HepG2 (cell line): ENCODE data around the gene TRIM72. TPM values are rescaled to one million over a fixed set of nuclear protein-coding genes. Genes with fewer than 3 reads are reported as not detected.

Experiments used
- AGO2 ChIP-seq: fragments of 200-400 bp; formaldehyde crosslinking; optimal IDR thresholded peaks from 2 replicates; pipeline ENCODE3; 2017; ENCODE audit warnings: mild to moderate bottlenecking, low read depth, low read length, moderate library complexity
- MAZ ChIP-seq, 2 experiments: sonication (generic) in 1 of 2; formaldehyde crosslinking in 1 of 2; IDR thresholded peaks; 2 replicates each; pipeline versions ENCODE4 v1.5.0 to v1.6.1; 2012 to 2020; ENCODE audit warnings: low read depth in 2 of 2, mild to moderate bottlenecking in 2 of 2, borderline replicate concordance in 1 of 2, improper control_type of control experiment in 1 of 2, low read length in 1 of 2, missing genetic modification reagents in 1 of 2, moderate library complexity in 1 of 2
- MIER3 ChIP-seq: IDR thresholded peaks from 2 replicates; pipeline ENCODE4 v1.6.1; 2016; ENCODE audit warnings: missing compliant biosample characterization, borderline replicate concordance
- NCOR1 ChIP-seq: fragments of 200-600 bp; sonication (generic); IDR thresholded peaks from 2 replicates; pipeline ENCODE4 v1.7.0; 2017; ENCODE audit warnings: antibody characterized with exemption, low read length, borderline replicate concordance
- PCBP1 ChIP-seq: fragments of 200-400 bp; formaldehyde crosslinking; IDR thresholded peaks from 2 replicates; pipeline ENCODE4 v1.6.1; 2017; ENCODE audit warnings: mild to moderate bottlenecking, low read depth, low read length, borderline replicate concordance
- POLR2G ChIP-seq: fragments of 200-400 bp; formaldehyde crosslinking; IDR thresholded peaks from 2 replicates; pipeline ENCODE4 v1.6.1; 2018; ENCODE audit warnings: mild to moderate bottlenecking, low read depth, low read length, moderate library complexity
- SRSF9 ChIP-seq: fragments of 200-400 bp; formaldehyde crosslinking; IDR thresholded peaks from 2 replicates; pipeline ENCODE4 v1.6.1; 2018; ENCODE audit warnings: borderline replicate concordance, mild to moderate bottlenecking, low read depth, low read length; ENCODE audit not compliant: insufficient read depth, poor library complexity, severe bottlenecking
- TAF1 ChIP-seq: sonication (generic); formaldehyde crosslinking; IDR thresholded peaks from 2 replicates; pipeline ENCODE4 v1.4.0; 2020; ENCODE audit warnings: missing genetic modification reagents
- THAP11 ChIP-seq: IDR thresholded peaks from 2 replicates; pipeline ENCODE4 v1.6.1; 2016; ENCODE audit warnings: missing biosample characterization, missing genetic modification reagents
- ZFP82 ChIP-seq: sonication (generic); formaldehyde crosslinking; IDR thresholded peaks from 2 replicates; pipeline ENCODE4 v1.5.1; 2020; ENCODE audit warnings: mild to moderate bottlenecking, missing genetic modification reagents, borderline replicate concordance
- ZMAT3 ChIP-seq: sonication (generic); formaldehyde crosslinking; conservative IDR thresholded peaks from 2 replicates; pipeline ENCODE4 v1.7.0; 2021; ENCODE audit warnings: missing genetic modification reagents
- ZNF20 ChIP-seq: sonication (generic); formaldehyde crosslinking; IDR thresholded peaks from 2 replicates; pipeline ENCODE4 v1.4.0; 2020; ENCODE audit warnings: mild to moderate bottlenecking, moderate library complexity, missing genetic modification reagents
- ZNF296 ChIP-seq: sonication (generic); formaldehyde crosslinking; conservative IDR thresholded peaks from 2 replicates; pipeline ENCODE4 v1.5.0; 2020; ENCODE audit warnings: mild to moderate bottlenecking, missing genetic modification reagents
- ZNF34 ChIP-seq: sonication (generic); formaldehyde crosslinking; IDR thresholded peaks from 2 replicates; pipeline ENCODE4 v1.4.0; 2020; ENCODE audit warnings: mild to moderate bottlenecking, missing genetic modification reagents, borderline replicate concordance
- ZNF354B ChIP-seq: sonication (generic); formaldehyde crosslinking; IDR thresholded peaks from 2 replicates; pipeline ENCODE4 v1.8.0; 2022; ENCODE audit warnings: mild to moderate bottlenecking, missing genetic modification reagents
- ZNF441 ChIP-seq: sonication (generic); formaldehyde crosslinking; IDR thresholded peaks from 2 replicates; pipeline ENCODE4 v1.7.0; 2021; ENCODE audit warnings: missing genetic modification reagents, borderline replicate concordance
- ZNF703 ChIP-seq: sonication (generic); formaldehyde crosslinking; IDR thresholded peaks from 2 replicates; pipeline ENCODE4 v1.5.1; 2020; ENCODE audit warnings: missing genetic modification reagents, mild to moderate bottlenecking, moderate library complexity, borderline replicate concordance
- polyA plus RNA-seq, 8 experiments: library from polyadenylated mRNA; depleted of rRNA in 3 of 8; stranded (reverse) in 7 of 8; unstranded in 1 of 8; fragments of >200 nt; fragmentation: Illumina TruSeq in 4 of 8; extraction: Trizol in 4 of 8; gene quantifications; 2 replicates each; pipeline versions ENCODE4 v1.2.1 to v1.2.3, GENCODE V29; 2011 to 2016; ENCODE audit warnings: low read depth in 4 of 8, missing spikeins in 1 of 8, mixed read lengths in 1 of 8; ENCODE audit not compliant: insufficient read depth in 1 of 8
- total RNA-seq, 5 experiments: library from RNA; depleted of rRNA; stranded (reverse); fragments of >200 nt; fragmentation: Illumina TruSeq; extraction: Trizol; gene quantifications; 2 replicates each; pipeline ENCODE4 v1.2.3, GENCODE V29; 2016; ENCODE audit warnings: low read depth in 1 of 5
- TF ChIP-seq, protein P1 (sequence below): sonication (generic); formaldehyde crosslinking; conservative IDR thresholded peaks from 2 replicates; pipeline ENCODE4 v1.4.0; 2020; ENCODE audit warnings: missing genetic modification reagents
- TF ChIP-seq, protein P2 (sequence below): sonication (generic); formaldehyde crosslinking; conservative IDR thresholded peaks from 2 replicates; pipeline ENCODE4 v1.8.1; 2023; ENCODE audit warnings: missing genetic modification reagents
- TF ChIP-seq, protein P3 (sequence below): IDR thresholded peaks from 2 replicates; pipeline ENCODE4 v1.6.1; 2012; ENCODE audit warnings: low read depth, low read length, improper control_type of control experiment
- TF ChIP-seq, protein P4 (sequence below): sonication (generic); formaldehyde crosslinking; IDR thresholded peaks from 2 replicates; pipeline ENCODE4 v1.4.0; 2020; ENCODE audit warnings: missing genetic modification reagents, mild to moderate bottlenecking, borderline replicate concordance

Gene TRIM72
- total and polyA plus RNA-seq, 2 of the 13 experiments (the other 11 are each of a cell fraction or from before 2014, with no cell fraction given): not detected

DNA sequence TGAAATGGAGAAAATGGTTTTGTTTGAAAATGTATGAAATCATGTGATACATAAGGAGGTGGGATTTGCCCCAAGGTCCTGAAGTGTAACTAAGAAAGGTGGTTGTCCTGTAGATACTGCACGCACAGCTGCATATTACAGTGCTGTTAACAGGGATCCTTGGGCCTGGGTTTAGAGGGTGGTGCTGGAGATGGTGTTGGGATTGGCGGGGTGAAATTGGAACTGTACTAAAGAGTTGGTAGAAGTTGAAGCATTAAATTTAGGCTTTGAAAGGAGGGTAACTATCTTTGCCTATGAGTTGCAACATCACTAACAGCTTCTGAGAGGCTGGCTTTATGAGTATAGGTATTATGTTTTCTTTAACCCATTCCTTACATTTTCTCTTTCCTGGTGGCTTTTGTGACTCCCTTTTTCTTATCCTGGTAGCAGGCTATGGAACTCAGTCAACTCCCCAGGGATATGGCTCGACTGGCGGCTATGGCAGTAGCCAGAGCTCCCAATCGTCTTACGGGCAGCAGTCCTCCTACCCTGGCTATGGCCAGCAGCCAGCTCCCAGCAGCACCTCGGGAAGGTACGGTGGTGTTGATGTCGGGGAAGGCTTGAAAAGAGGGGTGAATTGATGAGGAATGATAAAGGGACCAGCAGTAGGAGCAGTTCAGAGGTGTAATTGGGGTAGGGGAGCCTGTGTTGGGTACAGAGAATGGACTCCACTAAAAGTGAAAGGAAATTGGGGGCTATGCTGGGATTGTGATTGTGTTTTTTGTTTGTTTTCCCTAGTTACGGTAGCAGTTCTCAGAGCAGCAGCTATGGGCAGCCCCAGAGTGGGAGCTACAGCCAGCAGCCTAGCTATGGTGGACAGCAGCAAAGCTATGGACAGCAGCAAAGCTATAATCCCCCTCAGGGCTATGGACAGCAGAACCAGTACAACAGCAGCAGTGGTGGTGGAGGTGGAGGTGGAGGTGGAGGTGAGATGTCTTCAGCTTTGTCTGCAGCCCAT, 30.2 kb upstream of the TRIM72 start (continued):
- TF ChIP-seq, protein P1, sequence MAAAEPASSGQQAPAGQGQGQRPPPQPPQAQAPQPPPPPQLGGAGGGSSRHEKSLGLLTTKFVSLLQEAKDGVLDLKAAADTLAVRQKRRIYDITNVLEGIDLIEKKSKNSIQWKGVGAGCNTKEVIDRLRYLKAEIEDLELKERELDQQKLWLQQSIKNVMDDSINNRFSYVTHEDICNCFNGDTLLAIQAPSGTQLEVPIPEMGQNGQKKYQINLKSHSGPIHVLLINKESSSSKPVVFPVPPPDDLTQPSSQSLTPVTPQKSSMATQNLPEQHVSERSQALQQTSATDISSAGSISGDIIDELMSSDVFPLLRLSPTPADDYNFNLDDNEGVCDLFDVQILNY (CRISPR knock-in tag): no peak
- TF ChIP-seq ZNF296 (CRISPR knock-in tag) (no peak), THAP11 (CRISPR knock-in tag) (no peak), ZNF20 (CRISPR knock-in tag) (no peak), ZNF354B (CRISPR knock-in tag) (no peak), ZNF703 (CRISPR knock-in tag) (no peak), ZNF34 (CRISPR knock-in tag) (no peak), ZFP82 (no peak), MAZ (IDR thresholded peaks at IDR 0.05; ENCODE audit: borderline replicate concordance, low read depth, low read length) (no peak), MAZ (CRISPR knock-in tag; IDR thresholded peaks at IDR 0.05; ENCODE audit: low read depth) (no peak), ZNF441 (CRISPR knock-in tag) (no peak), NCOR1 (no peak), TAF1 (no peak), PCBP1 (no peak), MIER3 (CRISPR knock-in tag) (no peak), POLR2G (peak; percentile 54; the same call in 1 of the 2 replicates), SRSF9 (no peak), ZMAT3 (CRISPR knock-in tag) (no peak), AGO2 (peak; percentile 64)
- TF ChIP-seq, protein P2, sequence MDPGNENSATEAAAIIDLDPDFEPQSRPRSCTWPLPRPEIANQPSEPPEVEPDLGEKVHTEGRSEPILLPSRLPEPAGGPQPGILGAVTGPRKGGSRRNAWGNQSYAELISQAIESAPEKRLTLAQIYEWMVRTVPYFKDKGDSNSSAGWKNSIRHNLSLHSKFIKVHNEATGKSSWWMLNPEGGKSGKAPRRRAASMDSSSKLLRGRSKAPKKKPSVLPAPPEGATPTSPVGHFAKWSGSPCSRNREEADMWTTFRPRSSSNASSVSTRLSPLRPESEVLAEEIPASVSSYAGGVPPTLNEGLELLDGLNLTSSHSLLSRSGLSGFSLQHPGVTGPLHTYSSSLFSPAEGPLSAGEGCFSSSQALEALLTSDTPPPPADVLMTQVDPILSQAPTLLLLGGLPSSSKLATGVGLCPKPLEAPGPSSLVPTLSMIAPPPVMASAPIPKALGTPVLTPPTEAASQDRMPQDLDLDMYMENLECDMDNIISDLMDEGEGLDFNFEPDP (CRISPR knock-in tag): no peak
- TF ChIP-seq, protein P3, sequence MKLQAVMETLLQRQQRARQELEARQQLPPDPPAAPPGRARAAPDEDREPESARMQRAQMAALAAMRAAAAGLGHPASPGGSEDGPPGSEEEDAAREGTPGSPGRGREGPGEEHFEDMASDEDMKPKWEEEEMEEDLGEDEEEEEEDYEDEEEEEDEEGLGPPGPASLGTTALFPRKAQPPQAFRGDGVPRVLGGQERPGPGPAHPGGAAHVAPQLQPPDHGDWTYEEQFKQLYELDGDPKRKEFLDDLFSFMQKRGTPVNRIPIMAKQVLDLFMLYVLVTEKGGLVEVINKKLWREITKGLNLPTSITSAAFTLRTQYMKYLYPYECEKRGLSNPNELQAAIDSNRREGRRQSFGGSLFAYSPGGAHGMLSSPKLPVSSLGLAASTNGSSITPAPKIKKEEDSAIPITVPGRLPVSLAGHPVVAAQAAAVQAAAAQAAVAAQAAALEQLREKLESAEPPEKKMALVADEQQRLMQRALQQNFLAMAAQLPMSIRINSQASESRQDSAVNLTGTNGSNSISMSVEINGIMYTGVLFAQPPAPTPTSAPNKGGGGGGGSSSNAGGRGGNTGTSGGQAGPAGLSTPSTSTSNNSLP: no peak
- TF ChIP-seq, protein P4, sequence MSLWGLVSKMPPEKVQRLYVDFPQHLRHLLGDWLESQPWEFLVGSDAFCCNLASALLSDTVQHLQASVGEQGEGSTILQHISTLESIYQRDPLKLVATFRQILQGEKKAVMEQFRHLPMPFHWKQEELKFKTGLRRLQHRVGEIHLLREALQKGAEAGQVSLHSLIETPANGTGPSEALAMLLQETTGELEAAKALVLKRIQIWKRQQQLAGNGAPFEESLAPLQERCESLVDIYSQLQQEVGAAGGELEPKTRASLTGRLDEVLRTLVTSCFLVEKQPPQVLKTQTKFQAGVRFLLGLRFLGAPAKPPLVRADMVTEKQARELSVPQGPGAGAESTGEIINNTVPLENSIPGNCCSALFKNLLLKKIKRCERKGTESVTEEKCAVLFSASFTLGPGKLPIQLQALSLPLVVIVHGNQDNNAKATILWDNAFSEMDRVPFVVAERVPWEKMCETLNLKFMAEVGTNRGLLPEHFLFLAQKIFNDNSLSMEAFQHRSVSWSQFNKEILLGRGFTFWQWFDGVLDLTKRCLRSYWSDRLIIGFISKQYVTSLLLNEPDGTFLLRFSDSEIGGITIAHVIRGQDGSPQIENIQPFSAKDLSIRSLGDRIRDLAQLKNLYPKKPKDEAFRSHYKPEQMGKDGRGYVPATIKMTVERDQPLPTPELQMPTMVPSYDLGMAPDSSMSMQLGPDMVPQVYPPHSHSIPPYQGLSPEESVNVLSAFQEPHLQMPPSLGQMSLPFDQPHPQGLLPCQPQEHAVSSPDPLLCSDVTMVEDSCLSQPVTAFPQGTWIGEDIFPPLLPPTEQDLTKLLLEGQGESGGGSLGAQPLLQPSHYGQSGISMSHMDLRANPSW (CRISPR knock-in tag): no peak
